Measurements from ENCODE around the gene INCENP. TPM values are rescaled to one million over a fixed set of nuclear protein-coding genes. Genes with fewer than 3 reads are reported as not detected.

The INCENP gene
- total and polyA plus RNA-seq, 10 donors = 1.8 to 32.4 (median 22.7) TPM

GRCh38 chr11:62133328-62134065 lies 9.7 kb downstream of the INCENP start:
- no peaks in the 10 kb centered on the region for H3K27me3 ChIP-seq (replicated peaks in 1 of 7)
- WGBS, 5 donors = 84 to 96% (median 91%) methylated on average over 16 of the region's 16 CpGs
- H3K4me3 ChIP-seq = no peak overlapping the region
- peaks cover 0 to 96% (median 53%) of the 10 kb centered on the region in 6 donors for H3K36me3 ChIP-seq
- H3K27ac ChIP-seq = no peak overlapping the region
- H3K9me3 ChIP-seq = no peaks in the 10 kb centered on the region
- intact Hi-C loops (cut with DNase I; ENCODE audit: low total_unique reads) = no loop called here
- DNase-seq = no peak
- no peak for TF ChIP-seq CTCF (IDR thresholded peaks at IDR 0.05 in 8 of 11, conservative IDR thresholded peaks at IDR 0.05 in 3 of 11)
- TF ChIP-seq POLR2AphosphoS5 (IDR thresholded peaks at IDR 0.05) = no peak
- TF ChIP-seq POLR2A (IDR thresholded peaks at IDR 0.05) = no peak
- peaks cover 0 to 14% (median 1%) of the 10 kb centered on the region in 6 donors for H3K4me1 ChIP-seq

- Histone ChIP-seq H3K36me3 (peaks cover 4 to 96% (median 50%) of the 10 kb centered on the region in 6 donors), H3K27ac (peak overlapping the region in 2 of 8 donors; percentile 26 to 45), H3K4me3 (no peak overlapping the region), H3K9me3 (no peaks in the 10 kb centered on the region), H3K4me1 (peaks cover 0 to 19% (median 1%) of the 10 kb centered on the region in 6 donors), H3K27me3 (replicated peaks in 1 of 7) (no peaks in the 10 kb centered on the region)
- intact Hi-C loops (cut with DNase I; ENCODE audit: low total_unique reads) = no loop called here
- WGBS, 5 donors = 83 to 96% (median 93%) methylated on average over 3 to 7 of the region's 7 CpGs
- TF ChIP-seq POLR2A (IDR thresholded peaks at IDR 0.05) = no peak
- no peak for TF ChIP-seq POLR2AphosphoS5 (IDR thresholded peaks at IDR 0.05)
- no peak for TF ChIP-seq CTCF (IDR thresholded peaks at IDR 0.05 in 8 of 11, conservative IDR thresholded peaks at IDR 0.05 in 3 of 11)
- no peak for DNase-seq
Measured at GRCh38 chr11:62137276-62137861, 13.6 kb downstream of the INCENP start.

GRCh38 chr11:62137881-62138629 lies 14.2 kb downstream of the INCENP start:
- peaks cover 4 to 96% (median 53%) of the 10 kb centered on the region in 6 donors for H3K36me3 ChIP-seq
- 93 to 98% (median 95%) methylated on average over 13 to 14 of the region's 14 CpGs for WGBS, 5 donors
- TF ChIP-seq POLR2A (IDR thresholded peaks at IDR 0.05) (no peak), CTCF (IDR thresholded peaks at IDR 0.05 in 8 of 11, conservative IDR thresholded peaks at IDR 0.05 in 3 of 11) (no peak), POLR2AphosphoS5 (IDR thresholded peaks at IDR 0.05) (no peak)
- no peak overlapping the region for H3K27ac ChIP-seq
- H3K4me1 ChIP-seq = peaks cover 0 to 19% (median 1%) of the 10 kb centered on the region in 6 donors
- H3K27me3 ChIP-seq (replicated peaks in 1 of 7) = no peaks in the 10 kb centered on the region
- no peaks in the 10 kb centered on the region for H3K9me3 ChIP-seq
- DNase-seq = no peak
- H3K4me3 ChIP-seq = no peak overlapping the region
- intact Hi-C loops (cut with DNase I; ENCODE audit: low total_unique reads) = no loop called here

All from spleen (tissue), 11 donors.